Common myeloid progenitor, CD34-positive (primary cell): Measurements from ENCODE around the gene GDPD5.

Experiments used
- CTCF ChIA-PET: fragments of 350-600 bp; sonication (Branson Sonifier 250); formaldehyde crosslinking; loops from one replicate; lab custom pipeline; 2021; ENCODE audit warnings: antibody characterized with exemption; lab: Charles Lee
- POLR2A ChIA-PET: fragments of 350-600 bp; sonication (Branson Sonifier 250); formaldehyde crosslinking; loops from one replicate; lab custom pipeline; 2021; ENCODE audit warnings: antibody characterized with exemption; lab: Charles Lee
- DNase-seq, 3 donors: peaks; one replicate each; pipeline versions ENCODE4 v3.0.0 to v3.0.0-alpha.2; 2013
- H3K27ac ChIP-seq, 2 experiments: 1 replicate in 1 of 2; 2 replicates in 1 of 2; pipeline ENCODE4 v1.7.0; 2013; ENCODE audit warnings: inconsistent platforms in 2 of 2, low read length in 2 of 2, mild to moderate bottlenecking in 2 of 2, low read depth in 1 of 2, moderate library complexity in 1 of 2; ENCODE audit not compliant: severe bottlenecking in 2 of 2, insufficient read depth in 1 of 2, poor library complexity in 1 of 2
- H3K27me3 ChIP-seq, 5 experiments: replicated peaks in 2 of 5; 1 replicate in 3 of 5; 2 replicates in 2 of 5; pipeline versions ENCODE4 v1.6.1 to v1.7.0; 2013; ENCODE audit warnings: low read length in 4 of 5, mild to moderate bottlenecking in 2 of 5, moderate library complexity in 2 of 5, inconsistent platforms in 1 of 5; ENCODE audit not compliant: insufficient read depth in 5 of 5, control insufficient read depth in 4 of 5
- H3K36me3 ChIP-seq, 4 experiments: 1 replicate in 2 of 4; 2 replicates in 2 of 4; pipeline versions ENCODE4 v1.6.1 to v1.7.0; 2013; ENCODE audit warnings: low read length in 3 of 4, control low read depth in 1 of 4, mild to moderate bottlenecking in 1 of 4; ENCODE audit not compliant: control insufficient read depth in 4 of 4, insufficient read depth in 4 of 4
- H3K4me1 ChIP-seq, 4 experiments: 1 replicate in 3 of 4; 2 replicates in 1 of 4; pipeline versions ENCODE4 v1.6.1 to v1.7.1; 2013; ENCODE audit warnings: low read length in 3 of 4, mild to moderate bottlenecking in 3 of 4, control low read depth in 1 of 4, inconsistent platforms in 1 of 4, moderate library complexity in 1 of 4; ENCODE audit not compliant: control insufficient read depth in 4 of 4, insufficient read depth in 4 of 4; ENCODE audit errors: control extremely low read depth in 1 of 4
- H3K4me3 ChIP-seq, 7 experiments: 1 replicate in 4 of 7; 2 replicates in 3 of 7; pipeline versions ENCODE4 v1.5.1 to v1.7.0; 2013; ENCODE audit warnings: mild to moderate bottlenecking in 7 of 7, low read length in 6 of 7, moderate library complexity in 6 of 7, inconsistent platforms in 2 of 7, low read depth in 2 of 7, control low read depth in 1 of 7; ENCODE audit not compliant: insufficient read depth in 4 of 7, control insufficient read depth in 1 of 7; ENCODE audit errors: extremely low read depth in 1 of 7
- H3K9me3 ChIP-seq, 5 experiments: 1 replicate in 4 of 5; 2 replicates in 1 of 5; pipeline versions ENCODE4 v1.6.1 to v1.7.1; 2013; ENCODE audit warnings: low read length in 4 of 5, mild to moderate bottlenecking in 2 of 5, inconsistent platforms in 1 of 5, low read depth in 1 of 5, moderate library complexity in 1 of 5; ENCODE audit not compliant: control insufficient read depth in 4 of 5, insufficient read depth in 2 of 5; ENCODE audit errors: control extremely low read depth in 1 of 5
- WGBS: methylation state at CpG from one replicate; pipeline ENCODE4 v1.1.5; 2013; ENCODE audit not compliant: insufficient coverage; 5-methylcytosine and 5-hydroxymethylcytosine counted together

Gene GDPD5

GRCh38 chr11:75434051-75434450 is 91.7 kb downstream of the GDPD5 start:
- CTCF ChIA-PET: interaction anchor here (0.7 to 1.2 kb wide), 4 partner anchors 10 to 97 kb away, joined by 3 to 5 read pairs (median 4); no protein-coding TSS in a partner anchor
- Histone ChIP-seq H3K27ac (no peak overlapping the region), H3K4me3 (no peak overlapping the region), H3K27me3 (peaks cover under 1 to 48% (median 30%) of the 10 kb centered on the region in 5 experiments), H3K36me3 (no peaks in the 10 kb centered on the region), H3K4me1 (peaks cover 0 to 15% (median 13%) of the 10 kb centered on the region in 4 experiments), H3K9me3 (peaks cover 0 to 8% (median 7%) of the 10 kb centered on the region in 5 experiments)
- POLR2A ChIA-PET: no interaction called here
- DNase-seq: no peak
- 100% methylated on average over 2 of the region's 4 CpGs for WGBS

GRCh38 chr11:75433443-75433842 is 92.3 kb downstream of the GDPD5 start:
- peaks cover 0 to 19% (median 13%) of the 10 kb centered on the region in 4 experiments for H3K4me1 ChIP-seq
- POLR2A ChIA-PET: no interaction called here
- DNase-seq: no peak
- H3K27me3 ChIP-seq: peaks cover 4 to 54% (median 34%) of the 10 kb centered on the region in 5 experiments
- peaks cover 0 to 12% (median 9%) of the 10 kb centered on the region in 5 experiments for H3K9me3 ChIP-seq
- CTCF ChIA-PET: interaction anchor here (0.7 kb wide), 1 partner anchor 85 kb away, joined by 3 read pairs; no protein-coding TSS in a partner anchor
- H3K27ac ChIP-seq: no peak overlapping the region
- WGBS: 90% methylated on average over 5 of the region's 6 CpGs
- H3K4me3 ChIP-seq: no peak overlapping the region
- no peaks in the 10 kb centered on the region for H3K36me3 ChIP-seq

GRCh38 chr11:75432911-75433321 is 92.8 kb downstream of the GDPD5 start, which contains the start of gene KLHL35:
TSS of gene KLHL35 (minus strand) at chr11:75433203. CDS start at chr11:75430629, 2,574 bp downstream.
- Histone ChIP-seq H3K27me3 (peaks cover 4 to 60% (median 34%) of the 10 kb centered on the region in 5 experiments), H3K27ac (no peak within 1 kb of the TSS), H3K4me1 (peaks cover 0 to 23% (median 13%) of the 10 kb centered on the region in 4 experiments), H3K9me3 (peaks cover 0 to 14% (median 9%) of the 10 kb centered on the region in 5 experiments), H3K36me3 (no peaks in the 10 kb centered on the region), H3K4me3 (no peak within 1 kb of the TSS)
- no peak for DNase-seq
- 31% methylated on average over 10 of the region's 14 CpGs for WGBS
- ChIA-PET POLR2A (no interaction called here), CTCF (interaction anchor here (1.7 to 3.9 kb wide), 2 partner anchors 11 to 99 kb away, joined by 6 to 26 read pairs; no protein-coding TSS in a partner anchor)

GRCh38 chr11:75431533-75432525 is 93.9 kb downstream of the GDPD5 start:
- ChIA-PET CTCF (interaction anchor here (0.6 to 3.9 kb wide), 6 partner anchors 12 to 100 kb away, joined by 3 to 26 read pairs (median 4); no protein-coding TSS in a partner anchor), POLR2A (no interaction called here)
- H3K27me3 ChIP-seq: peaks cover 4 to 66% (median 34%) of the 10 kb centered on the region in 5 experiments
- H3K27ac ChIP-seq: no peak overlapping the region
- peaks cover 0 to 27% (median 13%) of the 10 kb centered on the region in 4 experiments for H3K4me1 ChIP-seq
- no peak for DNase-seq
- H3K4me3 ChIP-seq: no peak overlapping the region
- peaks cover 0 to 14% (median 9%) of the 10 kb centered on the region in 5 experiments for H3K9me3 ChIP-seq
- no peaks in the 10 kb centered on the region for H3K36me3 ChIP-seq
- 53% methylated on average over 9 of the region's 16 CpGs for WGBS

GRCh38 chr11:75430714-75431532 is 94.8 kb downstream of the GDPD5 start:
- WGBS: 21% methylated on average over 30 of the region's 32 CpGs
- peak in 1 of 3 donors; percentile 14 for DNase-seq
- no peaks in the 10 kb centered on the region for H3K36me3 ChIP-seq
- H3K27me3 ChIP-seq: peaks cover 4 to 69% (median 34%) of the 10 kb centered on the region in 5 experiments
- peak overlapping the region in 6 of 7 experiments; percentile 23 to 66 (median 58) for H3K4me3 ChIP-seq
- POLR2A ChIA-PET: no interaction called here
- H3K9me3 ChIP-seq: peaks cover 0 to 14% (median 9%) of the 10 kb centered on the region in 5 experiments
- H3K27ac ChIP-seq: no peak overlapping the region
- H3K4me1 ChIP-seq: peaks cover 0 to 27% (median 13%) of the 10 kb centered on the region in 4 experiments
- CTCF ChIA-PET: interaction anchor here (0.6 to 3.9 kb wide), 10 partner anchors 10 to 153 kb away, joined by 3 to 26 read pairs (median 4); no protein-coding TSS in a partner anchor
